Ovary (tissue), 3 donors: ENCODE results near the gene TTC36.

Experiments used
- EP300 ChIP-seq: sonication (generic); formaldehyde crosslinking; IDR thresholded peaks from one replicate; pipeline ENCODE4 v1.6.1; 2017; ENCODE audit warnings: antibody characterized with exemption
- POLR2A ChIP-seq: fragments of 450-650 bp; IDR thresholded peaks from one replicate; pipeline ENCODE4 v1.6.1; 2017; ENCODE audit warnings: antibody characterized with exemption, mild to moderate bottlenecking, moderate library complexity
- TF ChIP-seq, protein P1 (sequence below), 3 donors: fragments of 450-650 bp in 2 of 3; fragments of 200-600 bp in 1 of 3; IDR thresholded peaks; one replicate each; pipeline versions ENCODE4 v1.5.1 to v1.8.0; 2016 to 2022; ENCODE audit warnings: antibody characterized with exemption in 3 of 3, mild to moderate bottlenecking in 1 of 3
- donor health status: DM: no; HTN: no; CAD: no.

DNA sequence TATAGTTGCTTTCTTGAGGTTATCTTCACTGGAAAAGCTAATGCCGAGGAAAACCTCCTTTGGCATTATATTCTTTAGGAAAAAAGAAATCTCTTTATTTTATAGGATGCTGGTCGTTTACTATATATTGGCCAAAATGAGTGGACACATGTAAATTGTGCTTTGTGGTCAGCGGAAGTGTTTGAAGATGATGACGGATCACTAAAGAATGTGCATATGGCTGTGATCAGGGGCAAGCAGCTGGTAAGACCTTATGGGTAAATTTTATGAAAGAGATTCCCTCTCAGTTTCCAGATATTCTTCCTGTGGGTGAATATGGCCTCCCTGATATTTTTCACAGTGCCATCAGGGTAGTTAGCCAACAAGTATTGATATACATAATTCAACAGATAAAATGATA, 29.4 kb upstream of the TTC36 start:
- no peak for TF ChIP-seq POLR2A
- TF ChIP-seq, protein P1, sequence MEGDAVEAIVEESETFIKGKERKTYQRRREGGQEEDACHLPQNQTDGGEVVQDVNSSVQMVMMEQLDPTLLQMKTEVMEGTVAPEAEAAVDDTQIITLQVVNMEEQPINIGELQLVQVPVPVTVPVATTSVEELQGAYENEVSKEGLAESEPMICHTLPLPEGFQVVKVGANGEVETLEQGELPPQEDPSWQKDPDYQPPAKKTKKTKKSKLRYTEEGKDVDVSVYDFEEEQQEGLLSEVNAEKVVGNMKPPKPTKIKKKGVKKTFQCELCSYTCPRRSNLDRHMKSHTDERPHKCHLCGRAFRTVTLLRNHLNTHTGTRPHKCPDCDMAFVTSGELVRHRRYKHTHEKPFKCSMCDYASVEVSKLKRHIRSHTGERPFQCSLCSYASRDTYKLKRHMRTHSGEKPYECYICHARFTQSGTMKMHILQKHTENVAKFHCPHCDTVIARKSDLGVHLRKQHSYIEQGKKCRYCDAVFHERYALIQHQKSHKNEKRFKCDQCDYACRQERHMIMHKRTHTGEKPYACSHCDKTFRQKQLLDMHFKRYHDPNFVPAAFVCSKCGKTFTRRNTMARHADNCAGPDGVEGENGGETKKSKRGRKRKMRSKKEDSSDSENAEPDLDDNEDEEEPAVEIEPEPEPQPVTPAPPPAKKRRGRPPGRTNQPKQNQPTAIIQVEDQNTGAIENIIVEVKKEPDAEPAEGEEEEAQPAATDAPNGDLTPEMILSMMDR (IDR thresholded peaks at IDR 0.05), result no peak
- no peak for TF ChIP-seq EP300
